CD4-positive, alpha-beta T cell treated with Interleukin-1 beta for 1 hour (primary cell): ENCODE measurements around the gene FARS2.
"Not testable (repeated sequence)": the region's sequence is repeated elsewhere in the genome, so short reads cannot be mapped to it uniquely, and the experiment has no call there.

Source experiments
- DNase-seq, 2 donors: peaks; one replicate each; pipeline ENCODE4 v3.0.0-alpha.2; 2020 to 2022

FARS2 gene

GRCh38 chr6:5653801-5654200 lies 392.5 kb downstream of the FARS2 start:
- no peak for DNase-seq

GRCh38 chr6:5656226-5656625 lies 394.9 kb downstream of the FARS2 start:
- no peak for DNase-seq

DNA sequence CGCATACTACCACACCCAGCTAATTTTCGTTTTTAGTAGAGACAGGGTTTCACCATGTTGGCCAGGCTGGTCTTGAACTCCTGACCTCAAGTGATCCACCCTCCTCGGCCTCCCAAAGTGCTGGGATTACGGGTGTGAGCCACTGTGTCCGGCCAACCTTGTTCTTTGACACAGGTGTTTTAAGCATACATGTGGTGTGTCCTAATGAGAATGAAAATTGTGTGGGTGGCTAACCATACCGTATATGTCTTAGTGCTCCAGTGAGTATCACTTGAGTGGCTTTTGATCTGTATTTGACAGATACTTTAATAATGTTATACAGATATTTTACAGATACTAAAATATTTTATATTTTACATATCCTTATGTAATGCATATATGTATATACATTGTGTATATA lies 395.4 kb downstream of the FARS2 start:
- DNase-seq, result not testable (repeated sequence)

GRCh38 chr6:5657684-5658430 lies 396.5 kb downstream of the FARS2 start:
- peak in 1 of 2 donors; percentile 26 for DNase-seq

DNA sequence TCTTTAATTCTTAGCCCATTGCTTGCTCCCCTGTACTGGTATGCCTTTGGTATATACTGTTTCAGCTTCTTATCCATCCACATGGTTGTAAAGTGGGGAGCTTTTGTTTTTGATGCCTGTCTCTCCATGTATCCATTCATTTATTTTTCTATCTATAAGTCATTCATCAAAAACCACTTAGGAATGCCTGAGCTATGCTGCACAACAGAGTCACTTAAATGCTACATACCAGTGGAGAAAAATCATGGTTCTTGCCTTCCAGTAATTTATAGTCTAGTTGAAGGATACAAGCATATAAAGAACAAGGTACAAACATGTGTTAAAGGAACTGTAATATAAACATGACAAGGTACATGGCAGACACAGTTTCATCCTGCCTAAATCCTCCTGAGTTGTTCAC lies 398.2 kb downstream of the FARS2 start:
- DNase-seq, result no peak

GRCh38 chr6:5660772-5661171 lies 399.5 kb downstream of the FARS2 start:
- DNase-seq, result no peak

DNA sequence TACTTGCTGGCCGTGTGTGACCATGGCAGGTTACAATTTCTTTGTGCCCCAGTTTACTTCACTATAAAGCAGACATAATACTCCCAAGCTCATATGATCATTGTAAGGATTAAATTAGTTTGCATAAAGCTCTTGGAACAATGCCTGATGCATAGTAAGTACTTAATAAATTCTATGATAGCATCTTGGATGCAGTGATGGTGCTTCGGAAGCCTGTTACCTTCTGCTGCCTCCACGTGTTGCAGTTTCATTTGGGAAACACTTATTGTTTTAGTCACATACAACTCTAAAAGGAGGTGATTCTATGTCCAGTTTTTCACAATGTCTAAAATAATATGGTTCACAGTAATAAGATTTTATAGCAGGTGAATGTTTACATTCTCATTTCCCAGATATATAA lies 401.5 kb downstream of the FARS2 start:
- no peak for DNase-seq

DNA sequence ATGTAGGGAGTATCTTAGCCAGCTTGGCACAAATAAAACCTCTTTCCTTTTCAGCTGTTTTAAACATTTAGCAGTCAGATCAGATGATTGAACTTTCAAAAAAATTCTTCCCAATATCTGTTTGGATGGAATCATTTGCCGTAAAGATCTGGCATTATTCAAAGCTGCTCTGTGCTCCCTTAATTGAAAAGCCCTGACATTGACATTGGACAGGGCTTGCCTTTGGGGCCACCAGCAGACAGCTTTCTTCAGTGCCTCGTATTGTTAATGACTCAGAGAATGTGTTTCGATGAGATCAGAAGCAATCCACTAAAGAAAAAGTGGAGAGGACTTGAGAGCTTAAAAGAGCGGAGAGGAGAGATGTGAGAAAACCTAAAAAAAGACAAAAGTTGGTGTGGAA lies 401.9 kb downstream of the FARS2 start:
- no peak for DNase-seq

DNA sequence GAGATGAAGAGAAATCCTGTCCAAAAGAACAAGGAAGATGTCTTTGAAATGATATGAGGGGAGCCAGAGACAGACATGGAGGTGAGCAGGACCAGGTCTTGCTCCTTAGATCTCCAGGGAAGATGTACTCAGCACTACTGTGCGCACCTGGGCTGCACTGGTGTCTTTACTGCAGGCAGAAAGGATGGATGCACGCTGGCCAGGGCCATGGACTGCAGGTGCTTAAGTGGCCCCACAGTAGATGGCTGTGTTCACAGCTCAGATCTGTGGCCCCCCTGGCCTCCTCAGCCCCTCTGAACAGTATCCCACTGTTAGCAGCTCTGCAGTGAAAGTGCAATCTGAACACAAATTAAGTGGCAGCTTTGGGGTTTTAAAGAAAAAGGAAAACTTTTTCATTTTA lies 402.4 kb downstream of the FARS2 start:
- no peak for DNase-seq

GRCh38 chr6:5664149-5664548 lies 402.8 kb downstream of the FARS2 start:
- DNase-seq, result no peak

DNA sequence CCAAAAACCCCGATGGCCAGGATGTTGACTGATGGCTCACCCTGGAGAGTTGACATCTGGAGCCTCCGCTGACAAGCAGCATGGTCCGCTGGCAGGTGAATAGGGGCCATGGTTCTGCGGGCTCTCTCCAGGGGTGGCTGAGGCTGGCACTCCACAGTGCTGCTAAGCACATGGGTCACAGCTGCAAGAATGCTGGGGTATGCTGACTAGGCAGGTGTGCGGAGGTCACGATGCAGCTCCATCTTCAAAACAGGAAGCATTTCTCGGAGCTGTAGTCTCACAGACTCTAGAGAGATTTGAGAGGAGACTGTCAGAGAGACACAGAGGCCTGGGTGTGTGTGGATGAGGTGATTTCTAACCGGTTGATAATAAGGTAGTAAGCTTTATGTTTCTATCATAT lies 403.9 kb downstream of the FARS2 start:
- peak; percentile 8 to 47 for DNase-seq

DNA sequence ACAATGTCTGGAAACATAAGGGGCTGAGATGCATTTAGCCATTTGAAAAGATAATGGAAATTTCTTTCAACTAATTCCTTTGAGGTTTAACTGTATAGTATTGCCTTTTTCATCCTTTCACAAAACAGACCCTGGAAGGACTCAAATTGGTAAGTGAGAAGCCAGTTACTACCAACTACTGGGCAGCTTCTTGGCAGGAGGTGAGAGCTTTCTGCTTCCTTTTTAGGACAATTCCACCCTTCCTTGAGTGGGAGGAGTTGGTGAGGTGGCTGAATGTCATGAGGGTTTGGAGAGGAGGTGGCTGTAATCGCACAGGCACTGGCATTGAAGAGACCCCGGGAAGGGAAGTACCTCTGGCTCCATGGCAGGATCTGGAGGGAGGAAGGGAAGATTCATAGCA lies 404.4 kb downstream of the FARS2 start:
- no peak for DNase-seq

DNA sequence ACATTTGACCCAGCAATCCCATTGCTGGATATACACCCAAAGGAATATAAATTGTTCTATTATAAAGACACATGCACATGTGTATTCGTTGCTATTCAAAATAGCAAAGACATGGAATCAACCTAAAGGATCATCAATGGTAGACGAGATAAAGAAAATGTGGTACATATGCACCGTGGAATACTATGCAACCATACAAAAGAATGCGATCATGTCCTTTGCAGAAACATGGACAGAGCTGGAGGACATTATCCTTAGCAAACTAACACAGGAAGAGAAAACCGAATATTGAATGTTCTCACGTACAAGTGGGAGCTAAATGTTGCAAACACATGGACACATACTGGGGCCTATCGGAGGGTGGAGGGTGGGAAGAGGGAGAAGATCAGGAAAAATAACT lies 405.4 kb downstream of the FARS2 start:
- DNase-seq, result no peak

- peak in 1 of 2 donors; percentile 22 for DNase-seq
Measured at GRCh38 chr6:5667737-5668136, 406.4 kb downstream of the FARS2 start.

DNA sequence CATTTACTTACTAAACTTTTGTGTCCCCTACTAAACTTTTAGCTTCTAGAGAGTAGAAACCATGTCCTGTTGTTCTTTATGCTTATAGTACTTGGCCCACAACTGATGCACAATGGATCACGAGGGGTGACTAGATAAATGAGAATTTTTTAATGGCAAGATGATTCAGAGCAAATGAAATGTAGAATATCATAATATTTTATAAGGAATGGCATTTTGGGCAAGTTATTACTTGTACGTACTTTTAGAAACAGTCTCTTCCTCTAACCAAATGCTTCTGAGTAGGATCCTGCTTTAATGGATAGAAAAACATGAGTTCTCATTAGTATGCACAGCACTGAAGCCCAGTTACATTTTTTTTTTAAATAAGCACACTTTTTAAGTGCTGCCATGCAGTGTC lies 409.1 kb downstream of the FARS2 start:
- no peak for DNase-seq

DNA sequence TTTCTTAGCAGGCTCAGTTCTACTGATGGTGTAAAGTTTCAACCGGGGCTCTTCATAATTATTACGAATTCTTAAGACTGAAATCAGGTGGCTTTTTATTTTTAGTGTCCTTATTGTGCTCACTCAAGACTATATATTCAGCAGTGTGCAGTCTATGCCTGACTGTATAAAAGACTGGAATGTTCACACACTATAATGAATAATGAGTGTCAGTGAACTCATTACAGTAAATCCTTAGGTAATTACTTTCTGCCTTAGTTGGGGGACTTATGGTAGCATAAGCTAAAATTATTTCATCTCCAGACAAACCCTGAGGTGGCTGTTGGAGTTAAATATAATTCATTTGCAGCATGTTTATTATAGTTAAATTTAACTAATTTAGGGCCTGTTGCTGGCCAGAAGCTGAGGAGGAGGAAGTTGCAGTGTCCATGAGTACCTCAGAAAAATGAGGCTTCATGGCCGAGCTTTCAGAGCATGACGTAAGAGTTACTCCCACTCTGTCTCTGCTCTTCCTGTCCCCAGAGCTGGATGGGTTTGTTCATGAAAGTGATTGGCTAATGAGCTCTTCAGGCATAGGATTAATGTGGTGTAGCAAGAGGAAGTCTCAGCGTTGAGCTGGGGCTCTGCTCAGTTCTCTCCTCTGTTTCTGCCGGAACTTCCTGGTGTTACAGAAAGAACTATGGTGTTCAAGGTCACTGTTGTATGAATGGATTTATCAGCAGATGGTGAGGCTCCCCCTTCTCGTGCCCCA lies 409.7 kb downstream of the FARS2 start:
- peak; percentile 30 to 72 for DNase-seq

DNA sequence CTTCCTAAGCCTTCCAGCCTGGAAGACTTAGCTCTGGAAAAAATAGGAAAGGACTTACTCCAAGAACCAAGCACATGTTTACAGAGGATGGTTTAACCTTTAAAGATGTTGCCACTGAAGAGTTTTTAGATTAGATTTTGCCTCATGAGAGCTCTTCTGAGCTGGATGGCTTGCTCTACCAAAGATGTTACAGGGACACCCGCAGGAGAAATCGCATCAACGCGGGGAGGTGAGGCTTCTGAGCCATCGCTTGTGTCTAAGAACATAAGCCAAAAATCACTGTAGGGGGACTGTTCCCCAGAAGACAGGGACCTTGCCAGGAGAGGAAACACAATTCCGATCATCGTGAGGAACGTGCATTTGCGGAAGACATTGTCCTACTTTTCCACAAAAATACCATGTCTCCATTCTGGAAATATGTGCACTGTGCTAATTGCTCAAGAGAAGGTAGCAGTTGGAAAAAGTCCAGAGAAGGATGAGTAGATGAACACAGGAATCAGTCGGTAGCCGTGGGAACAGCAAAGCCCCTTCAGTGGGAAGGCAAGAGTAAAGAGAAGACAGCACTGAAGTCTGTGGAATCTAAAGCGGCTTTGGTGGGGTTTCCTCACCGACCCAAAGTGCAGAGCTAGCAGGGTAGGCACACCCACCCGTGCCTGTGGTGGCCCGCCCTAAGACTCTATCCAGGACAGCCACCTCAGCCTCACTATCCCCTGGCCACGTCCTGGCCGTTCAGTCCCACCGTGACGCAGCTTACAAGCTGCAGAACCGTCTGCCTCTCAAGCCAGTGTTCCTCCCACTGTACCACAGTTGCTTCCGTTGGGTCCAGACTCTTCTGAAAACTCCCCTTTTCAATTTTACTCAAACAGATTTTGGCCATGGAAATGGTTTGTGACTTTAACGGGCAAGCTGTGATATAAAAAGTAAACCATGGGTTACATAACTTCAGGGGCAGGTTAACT lies 410.6 kb downstream of the FARS2 start:
- no peak for DNase-seq

DNA sequence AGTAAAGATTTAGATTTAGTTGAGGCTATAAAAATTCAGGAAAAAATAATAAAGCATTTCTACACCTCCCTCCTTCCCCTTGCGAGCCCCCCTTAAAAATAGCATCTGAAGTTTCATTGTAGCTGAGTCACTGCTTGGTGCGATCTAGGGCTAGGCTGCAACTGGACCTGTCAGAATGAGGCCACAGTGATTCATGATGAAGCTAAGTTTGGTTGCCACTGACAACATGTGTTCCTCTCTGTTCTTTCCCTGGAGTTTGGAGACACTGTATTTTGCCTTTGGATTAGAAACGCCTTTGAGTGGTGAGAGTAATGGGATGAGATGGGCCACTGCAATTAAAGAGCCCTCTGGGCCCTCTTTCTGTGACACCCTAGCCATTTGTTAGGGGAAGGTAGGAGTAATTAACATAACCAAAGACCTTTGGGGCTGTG lies 411.3 kb downstream of the FARS2 start:
- DNase-seq, result peak in 1 of 2 donors; percentile 38

- no peak for DNase-seq
Measured at GRCh38 chr6:5673019-5673790, 411.9 kb downstream of the FARS2 start.

DNA sequence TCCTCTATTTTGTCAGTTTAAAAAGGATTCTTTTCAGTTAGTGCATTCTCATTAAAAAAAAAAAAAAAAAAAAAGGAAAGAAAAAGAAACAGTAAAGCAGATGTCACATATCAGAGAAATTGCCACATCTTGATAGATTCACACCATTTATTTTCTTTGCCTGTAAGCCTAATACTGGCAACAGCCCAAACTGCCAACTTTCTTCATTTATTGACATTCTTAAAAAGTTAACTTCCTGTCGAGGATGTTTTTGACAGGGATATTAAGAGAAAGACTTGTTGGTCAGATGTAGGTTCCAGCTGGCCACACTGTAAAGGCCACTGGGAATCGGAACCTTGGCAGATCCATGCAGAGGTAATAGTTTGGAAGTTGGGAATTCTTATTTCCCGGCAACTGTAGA lies 412.8 kb downstream of the FARS2 start:
- DNase-seq, result no peak

- no peak for DNase-seq
Measured at GRCh38 chr6:5674721-5675120, 413.4 kb downstream of the FARS2 start.

GRCh38 chr6:5676701-5677100 lies 415.4 kb downstream of the FARS2 start:
- no peak for DNase-seq
